HUDEP-2 (cell line): ENCODE results near the gene TCEA2.

ENCODE experiments used
- DNase-seq, 76 experiments: peaks; one replicate each; lab custom pipeline; 2025; ENCODE audit not compliant: unreplicated experiment in 76 of 76; lab: John Stamatoyannopoulos, UW

Gene TCEA2

GRCh38 chr20:64090165-64090564 lies 27.2 kb downstream of the TCEA2 start:
- no peak for DNase-seq

- DNase-seq: no peak
Observed at GRCh38 chr20:64091340-64091739, 28.3 kb downstream of the TCEA2 start.

GRCh38 chr20:64091770-64092169 lies 28.8 kb downstream of the TCEA2 start:
- no peak for DNase-seq

- no peak for DNase-seq
Observed at GRCh38 chr20:64092258-64093012, 29.4 kb downstream of the TCEA2 start.

GRCh38 chr20:64093013-64093503 lies 30.1 kb downstream of the TCEA2 start:
- no peak for DNase-seq

GRCh38 chr20:64095455-64095854 lies 32.5 kb downstream of the TCEA2 start:
- DNase-seq: no peak

- no peak for DNase-seq
Observed at GRCh38 chr20:64095927-64096326, 32.9 kb downstream of the TCEA2 start.

- no peak for DNase-seq
Observed at GRCh38 chr20:64096535-64096934, 33.5 kb downstream of the TCEA2 start.

- no peak for DNase-seq
Observed at GRCh38 chr20:64098471-64099013, 35.5 kb downstream of the TCEA2 start.

GRCh38 chr20:64099086-64099786 lies 36.2 kb downstream of the TCEA2 start:
- no peak for DNase-seq

- DNase-seq: no peak
Observed at GRCh38 chr20:64099880-64100565, 37.0 kb downstream of the TCEA2 start.

GRCh38 chr20:64100566-64100888 lies 37.5 kb downstream of the TCEA2 start:
- no peak for DNase-seq

- no peak for DNase-seq
Observed at GRCh38 chr20:64100946-64101688, 38.1 kb downstream of the TCEA2 start.

- peak in 19 of 76 experiments; percentile 4 to 41 (median 20) for DNase-seq
Observed at GRCh38 chr20:64101731-64102621, 39.0 kb downstream of the TCEA2 start.

GRCh38 chr20:64102647-64103354 lies 39.8 kb downstream of the TCEA2 start:
- no peak for DNase-seq

GRCh38 chr20:64103871-64104666 lies 41.1 kb downstream of the TCEA2 start:
- no peak for DNase-seq

GRCh38 chr20:64104667-64105451 lies 41.9 kb downstream of the TCEA2 start:
- no peak for DNase-seq
